BJ (cell line): ENCODE data around the gene FAIM2. TPM values are rescaled to one million over a fixed set of nuclear protein-coding genes. Genes with fewer than 3 reads are reported as not detected.
A peak's percentile ranks its signal among the peaks of the same experiment; 100 is the strongest.

Experiments
- CTCF ChIA-PET: fragments of 350-600 bp; formaldehyde crosslinking; extraction: SDS; loops from one replicate; lab custom pipeline; 2021; ENCODE audit warnings: antibody characterized with exemption, inconsistent platforms; lab: Yijun Ruan, JAX
- POLR2A ChIA-PET: fragments of 300-600 bp; sonication (Branson Sonifier 250); formaldehyde crosslinking; extraction: SDS; loops from one replicate; lab custom pipeline; 2021; ENCODE audit warnings: antibody characterized with exemption; lab: Charles Lee
- DNase-seq: peaks from one replicate; pipeline ENCODE4 v3.0.0-alpha.2; 2011; ENCODE audit warnings: low read depth
- H3K27me3 ChIP-seq: 2 replicates; pipeline ENCODE4 v1.6.0; 2011; ENCODE audit warnings: low read length; ENCODE audit not compliant: control insufficient read depth, insufficient read depth
- H3K36me3 ChIP-seq: 2 replicates; pipeline ENCODE4 v1.5.1; 2011; ENCODE audit warnings: low read length; ENCODE audit not compliant: control insufficient read depth, insufficient read depth
- H3K4me3 ChIP-seq: 2 replicates; pipeline ENCODE4 v1.5.1; 2011; ENCODE audit warnings: low read depth, mild to moderate bottlenecking, control low read depth, low read length
- CTCF ChIP-seq: IDR thresholded peaks from 2 replicates; pipeline ENCODE4 v1.5.1; 2011; ENCODE audit warnings: low read depth, mild to moderate bottlenecking, control low read depth, inconsistent platforms, low read length, moderate library complexity; ENCODE audit not compliant: insufficient read depth
- polyA plus RNA-seq: library from polyadenylated mRNA; depleted of rRNA; stranded (reverse); fragments of >200 nt; gene quantifications from 2 replicates; pipeline ENCODE4 v1.2.3, GENCODE V29; 2011

FAIM2 gene
- polyA plus RNA-seq, 1 experiment = 3.6 TPM

- no peak for DNase-seq
- H3K4me3 ChIP-seq = peak overlapping the region; percentile 92
- H3K36me3 ChIP-seq = peaks cover 2% of the 10 kb centered on the region; the same call in 1 of the 2 replicates
- no peak for TF ChIP-seq CTCF
- POLR2A ChIA-PET = interaction anchor here (0.6 to 1.0 kb wide), 3 partner anchors 16 to 940 kb away, joined by 3 to 15 read pairs (median 6); partner anchors contain the start of gene BCDIN3D
- H3K27me3 ChIP-seq = no peaks in the 10 kb centered on the region
- CTCF ChIA-PET = interaction anchor here (0.6 to 3.2 kb wide), 9 partner anchors 12 to 243 kb away, joined by 3 to 16 read pairs (median 4); partner anchors contain the start of gene TMBIM6
Observed at GRCh38 chr12:49827401-49828099, 76.2 kb downstream of the FAIM2 start.

GRCh38 chr12:49827051-49827400 is 76.7 kb downstream of the FAIM2 start:
- POLR2A ChIA-PET = interaction anchor here (0.7 kb wide), 1 partner anchor 189 kb away, joined by 3 read pairs; no protein-coding TSS in a partner anchor
- H3K36me3 ChIP-seq = peaks cover 2% of the 10 kb centered on the region; the same call in 1 of the 2 replicates
- TF ChIP-seq CTCF = no peak
- peak overlapping the region; percentile 92 for H3K4me3 ChIP-seq
- DNase-seq = no peak
- CTCF ChIA-PET = interaction anchor here (0.6 to 1.6 kb wide), 8 partner anchors 12 to 243 kb away, joined by 3 to 6 read pairs (median 4); partner anchors contain the start of gene TMBIM6
- no peaks in the 10 kb centered on the region for H3K27me3 ChIP-seq

- no peak overlapping the region for H3K4me3 ChIP-seq
- ChIA-PET CTCF (interaction anchor here (0.6 to 1.6 kb wide), 6 partner anchors 13 to 844 kb away, joined by 3 to 6 read pairs (median 3); partner anchors contain the start of gene TMBIM6), POLR2A (interaction anchor here (0.5 kb wide), 2 partner anchors 16 to 101 kb away, joined by 3 read pairs; no protein-coding TSS in a partner anchor)
- H3K36me3 ChIP-seq = peaks cover 2% of the 10 kb centered on the region; the same call in 1 of the 2 replicates
- no peak for TF ChIP-seq CTCF
- no peak for DNase-seq
- H3K27me3 ChIP-seq = no peaks in the 10 kb centered on the region
Observed at GRCh38 chr12:49825971-49826421, 77.7 kb downstream of the FAIM2 start.

GRCh38 chr12:49825360-49825970 is 78.2 kb downstream of the FAIM2 start:
- DNase-seq = no peak
- TF ChIP-seq CTCF = no peak
- POLR2A ChIA-PET = interaction anchor here (0.5 kb wide), 1 partner anchor 17 kb away, joined by 3 read pairs; no protein-coding TSS in a partner anchor
- Histone ChIP-seq H3K36me3 (peaks cover 2% of the 10 kb centered on the region; the same call in 1 of the 2 replicates), H3K4me3 (no peak overlapping the region), H3K27me3 (no peaks in the 10 kb centered on the region)
- CTCF ChIA-PET = interaction anchor here (0.6 to 1.4 kb wide), 3 partner anchors 14 to 845 kb away, joined by 3 to 6 read pairs (median 3); partner anchors contain the start of gene TMBIM6
